IPS-NIHi7 (cell line): ENCODE data around the gene KRT85.

Source experiments
- DNase-seq: peaks from one replicate; pipeline ENCODE4 v3.0.0; 2012; ENCODE audit warnings: mixed read lengths; ENCODE audit errors: extremely low spot score

The KRT85 gene

GRCh38 chr12:52324153-52324444, 43.2 kb downstream of the KRT85 start:
- no peak for DNase-seq

DNA sequence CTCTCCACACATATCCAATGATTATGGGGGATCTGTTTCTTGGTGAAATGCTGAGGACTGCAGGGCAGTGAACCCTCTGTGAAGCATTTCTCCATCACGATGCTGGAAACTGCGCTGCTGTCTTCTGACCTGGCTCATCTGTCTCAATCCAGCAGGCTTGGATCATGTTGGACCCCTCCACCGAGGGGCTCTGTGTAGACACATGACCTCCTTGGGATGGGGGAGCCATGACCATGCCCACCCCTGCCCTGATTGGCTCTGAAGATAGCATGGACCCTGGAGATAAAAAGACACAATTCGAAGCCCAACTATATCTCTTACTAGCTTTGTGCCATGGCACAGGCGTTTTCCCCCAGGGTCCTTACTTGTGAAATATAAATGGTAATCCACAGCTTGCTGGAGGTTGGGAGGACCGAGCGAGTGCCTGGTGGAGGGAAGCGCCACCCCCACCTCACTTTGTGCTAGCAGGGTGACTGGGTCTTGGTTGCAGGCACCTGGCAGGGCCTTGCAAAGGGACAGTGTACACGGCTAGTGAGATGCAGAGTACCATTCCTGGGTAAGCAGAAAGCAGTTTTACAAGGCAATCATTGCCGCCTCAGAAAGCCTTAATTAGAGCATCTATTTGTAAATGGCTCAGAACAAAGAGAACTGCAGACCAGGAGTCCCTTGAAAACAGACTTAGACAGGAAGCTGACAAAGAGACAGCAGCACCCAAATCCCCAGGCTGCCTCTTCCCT, 43.7 kb downstream of the KRT85 start:
- no peak for DNase-seq

DNA sequence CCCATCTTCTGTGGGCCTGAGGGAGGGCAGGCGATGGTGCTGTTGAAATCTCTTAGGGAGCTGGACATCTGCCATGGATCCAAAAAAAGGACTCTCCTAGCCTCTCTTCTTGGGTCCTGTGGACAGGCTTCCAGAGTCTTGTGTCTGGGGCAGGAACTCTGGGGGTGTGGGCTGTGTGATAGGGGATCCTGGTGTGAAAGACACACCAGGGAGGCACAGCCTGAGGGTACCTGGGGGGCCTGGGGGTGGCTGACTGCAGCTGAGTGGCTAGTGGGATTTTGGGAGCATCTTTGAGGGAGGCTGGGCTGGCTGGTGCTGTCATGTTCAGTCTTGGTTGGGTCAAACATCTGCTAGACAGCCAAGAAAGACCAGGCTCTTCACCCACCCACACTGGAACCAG, 44.3 kb downstream of the KRT85 start:
- DNase-seq, result no peak

DNA sequence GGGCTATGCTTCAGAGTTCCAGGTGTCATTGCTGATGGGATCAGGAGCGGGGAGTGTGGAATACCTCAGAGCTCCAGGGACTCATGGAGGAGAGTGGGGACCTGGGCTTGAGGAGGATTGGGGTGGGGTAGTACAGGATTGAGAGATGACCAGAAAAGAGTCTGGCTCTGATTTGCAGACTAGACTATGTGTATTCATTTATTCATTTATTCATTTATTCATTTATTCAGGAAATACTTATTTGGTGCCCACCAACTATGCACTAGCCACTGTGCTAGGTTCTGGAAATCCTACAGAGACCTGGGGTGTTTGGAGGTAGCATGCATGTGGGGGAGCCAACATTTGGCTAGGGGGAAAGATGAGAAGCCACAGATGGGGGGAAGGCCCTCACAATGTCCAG, 45.2 kb downstream of the KRT85 start:
- DNase-seq, result no peak

DNA sequence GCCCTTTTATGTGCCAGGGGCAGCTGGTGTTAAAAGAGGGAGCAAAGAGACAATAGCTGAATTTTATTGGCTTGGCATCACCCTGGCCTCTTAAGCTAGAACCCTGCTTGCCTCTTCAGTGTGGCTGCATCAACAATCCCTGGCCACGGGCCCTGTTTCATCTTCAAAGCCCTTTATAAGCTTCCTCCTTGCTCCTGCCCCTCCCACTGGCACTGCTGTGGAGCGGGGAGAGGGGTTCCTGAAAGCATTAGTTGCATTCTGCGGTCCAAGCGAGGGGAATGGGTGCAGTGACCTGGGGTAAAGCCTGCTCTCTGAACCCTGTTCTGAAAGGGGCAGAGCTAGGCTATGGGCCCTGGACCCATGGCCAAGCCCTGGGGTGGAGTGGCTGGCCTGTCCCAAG, 45.9 kb downstream of the KRT85 start:
- DNase-seq, result no peak

DNA sequence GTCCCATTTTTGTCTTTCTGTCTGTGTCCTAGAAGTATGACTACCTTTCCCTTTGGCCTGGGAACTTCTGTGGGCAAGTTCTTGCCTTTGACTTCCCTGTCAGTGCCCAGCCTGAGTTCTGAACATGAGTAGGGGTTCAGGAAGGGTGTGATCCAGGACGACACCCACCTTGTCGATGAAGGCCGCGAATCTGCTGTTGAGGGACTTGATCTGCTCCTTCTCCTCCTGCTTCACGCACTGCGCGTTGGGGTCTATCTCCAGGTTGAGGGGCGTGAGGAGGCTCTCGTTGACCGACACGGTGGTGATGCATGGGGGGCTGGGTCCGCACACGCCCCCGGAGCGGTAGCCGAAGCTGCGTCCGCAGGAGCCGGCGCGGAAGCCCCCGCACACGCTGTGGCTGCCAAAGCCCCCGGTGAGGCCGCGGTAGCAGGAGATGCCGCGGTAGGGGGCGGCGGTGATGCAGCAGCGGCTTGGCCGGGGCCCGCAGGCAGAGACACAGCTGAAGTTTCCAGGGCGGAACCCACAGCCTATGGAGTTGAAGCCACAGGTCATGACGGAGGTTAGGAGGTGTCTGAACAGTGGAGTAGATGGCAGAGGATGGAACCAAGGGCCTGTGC, 46.4 kb downstream of the KRT85 start, which contains the start of gene KRT83:
Gene KRT83 (minus strand): TSS at position 615 of the 617 bp plus-strand sequence. CDS start 63 bp downstream, at position 552.
- no peak for DNase-seq

- peak; percentile 27 for DNase-seq
These were observed 48.2 kb downstream of the KRT85 start for GRCh38 chr12:52319097-52319496.

DNA sequence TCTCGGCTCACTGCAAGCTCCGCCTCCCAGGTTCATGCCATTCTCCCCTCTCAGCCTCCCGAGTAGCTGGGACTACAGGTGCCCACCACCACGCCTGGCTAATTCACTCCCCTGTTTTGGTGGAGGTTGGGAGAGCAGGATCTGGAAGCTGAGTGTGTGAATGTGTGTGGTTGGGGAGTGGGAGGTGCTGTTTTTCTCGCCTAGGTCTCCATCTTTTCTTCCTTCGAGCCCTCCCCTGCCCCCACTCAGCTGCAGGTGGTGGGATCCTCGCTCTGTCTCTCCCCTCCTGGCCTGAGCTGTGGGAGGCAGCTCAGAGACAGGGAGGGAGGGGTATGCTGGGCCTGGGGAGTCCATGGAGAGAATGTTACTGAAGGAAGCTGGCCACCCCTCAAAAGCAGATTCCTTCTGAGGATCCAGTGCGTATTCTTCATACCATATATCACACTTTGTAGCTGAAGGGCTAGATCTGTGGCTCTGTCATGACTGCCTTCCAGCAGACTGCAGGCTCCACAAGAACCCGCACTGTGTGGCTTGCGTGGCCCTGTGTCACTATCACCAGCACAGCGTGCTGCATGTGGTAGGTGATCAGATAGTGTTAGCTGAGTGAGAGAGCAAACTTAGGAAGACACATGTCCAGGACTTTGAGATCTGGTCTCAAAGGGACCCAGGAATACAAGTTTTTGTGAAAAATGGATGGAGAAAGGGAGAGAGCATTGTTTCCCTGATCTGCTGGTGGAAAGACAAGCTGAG, 48.9 kb downstream of the KRT85 start:
- DNase-seq, result no peak

DNA sequence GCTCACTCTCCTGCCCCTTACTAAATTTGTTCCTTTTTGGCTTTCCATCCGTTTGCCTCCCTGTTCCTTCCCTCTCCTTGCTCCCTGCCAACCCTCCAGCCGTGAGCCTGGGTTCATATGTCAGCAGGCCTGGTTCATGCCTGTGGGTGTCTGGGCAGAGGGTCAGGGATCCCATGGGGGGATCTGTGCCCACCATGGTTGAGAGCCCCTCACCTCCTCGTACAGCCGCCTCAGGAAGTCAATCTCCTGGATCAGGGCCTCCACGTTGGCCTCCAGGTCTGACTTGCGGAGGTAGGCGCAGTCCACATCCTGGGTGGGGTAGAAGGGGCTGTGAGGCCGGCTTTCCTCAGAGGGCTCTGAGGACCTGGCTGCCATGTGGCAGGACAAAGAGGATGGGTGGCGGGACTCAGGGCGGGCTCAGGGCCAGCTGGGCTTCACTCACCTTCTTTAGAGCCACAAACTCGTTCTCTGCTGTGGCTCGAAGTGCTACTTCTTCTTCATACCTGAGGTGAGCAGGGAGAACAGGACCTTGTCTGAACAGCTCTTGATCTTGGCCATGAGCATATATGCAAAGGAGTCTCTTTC, 49.7 kb downstream of the KRT85 start:
- no peak for DNase-seq

DNA sequence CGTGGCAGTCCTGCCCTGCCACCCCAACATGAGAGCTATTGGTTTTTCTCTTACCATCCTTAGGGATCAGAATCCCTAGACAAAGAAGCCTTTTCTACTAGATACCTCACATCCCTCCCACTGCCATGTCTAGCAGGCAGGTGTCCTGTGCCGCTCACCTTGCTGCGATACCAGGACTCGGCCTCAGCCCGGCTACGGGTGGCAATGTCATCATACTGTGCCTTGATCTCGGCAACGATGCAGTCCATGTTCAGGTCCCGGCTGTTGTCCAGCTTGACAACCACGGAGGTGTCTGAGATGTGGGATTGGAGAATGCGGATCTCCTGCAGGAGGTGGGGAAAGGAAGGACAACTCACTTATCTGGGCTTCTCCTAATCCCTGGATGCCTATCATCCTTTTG, 50.6 kb downstream of the KRT85 start:
- DNase-seq, result no peak

DNA sequence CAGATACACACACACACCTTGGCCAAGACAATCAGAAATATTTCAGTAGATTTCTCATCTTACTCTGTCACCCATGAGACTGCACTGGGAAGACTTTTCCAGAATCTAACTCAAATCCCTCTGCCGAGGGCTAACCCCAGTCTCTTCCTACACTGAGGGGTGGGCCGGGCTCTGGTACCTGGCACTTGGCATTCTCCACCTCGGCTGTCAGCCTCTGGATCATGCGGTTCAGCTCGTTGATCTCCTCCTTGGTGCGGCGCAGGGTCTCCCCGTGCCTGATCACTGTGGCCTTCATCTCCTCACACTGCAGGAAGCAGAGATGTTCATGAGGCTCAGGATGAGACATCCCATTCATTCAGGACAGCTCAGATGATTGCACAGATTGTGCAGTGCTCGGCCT, 51.0 kb downstream of the KRT85 start:
- DNase-seq, result no peak

GRCh38 chr12:52315721-52316120, 51.6 kb downstream of the KRT85 start:
- peak; percentile 67 for DNase-seq

DNA sequence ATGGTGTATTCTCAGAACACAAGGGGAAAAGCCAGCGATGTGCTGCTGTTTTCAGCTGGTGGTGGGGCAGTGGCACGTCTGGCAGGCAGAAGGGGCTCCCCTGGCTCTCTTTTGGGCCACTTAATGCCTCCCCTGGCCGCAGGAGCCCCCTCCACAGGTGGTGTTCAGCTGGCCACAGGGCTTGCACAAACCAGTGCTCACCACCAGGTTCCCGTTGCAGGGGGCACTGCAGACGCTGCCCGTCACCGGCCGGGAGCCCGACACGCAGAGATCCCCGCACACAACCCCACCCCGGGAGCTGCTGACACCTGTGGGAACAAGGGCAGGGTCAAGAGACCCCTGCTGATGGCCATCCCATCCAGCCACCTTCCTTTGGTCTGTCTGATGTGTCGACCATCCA, 52.8 kb downstream of the KRT85 start:
- no peak for DNase-seq

GRCh38 chr12:52313926-52314325, 53.4 kb downstream of the KRT85 start:
- no peak for DNase-seq

GRCh38 chr12:52313461-52313860, 53.8 kb downstream of the KRT85 start:
- no peak for DNase-seq

DNA sequence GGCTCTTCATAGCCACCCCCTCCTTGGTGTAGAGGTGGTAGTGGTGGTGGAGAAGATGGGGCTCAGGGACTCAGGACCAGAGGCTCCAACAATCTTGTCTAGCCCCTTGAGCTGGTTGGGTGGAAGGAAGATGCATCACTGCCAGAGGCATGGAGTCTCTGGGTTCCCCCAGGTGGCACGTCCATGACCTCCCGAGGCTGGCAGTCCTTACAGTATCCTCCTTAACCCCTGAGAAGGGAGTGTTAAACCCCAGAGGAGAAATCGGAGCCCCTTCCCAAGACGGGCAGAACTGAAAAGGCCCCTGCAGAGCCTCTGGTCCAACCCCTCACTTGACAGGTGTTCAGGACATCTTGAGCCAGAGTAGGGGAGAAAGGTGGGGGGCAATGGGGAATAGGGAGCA, 55.2 kb downstream of the KRT85 start:
- DNase-seq, result no peak

GRCh38 chr12:52311285-52311648, 56.0 kb downstream of the KRT85 start:
- no peak for DNase-seq

GRCh38 chr12:52310622-52311284, 56.5 kb downstream of the KRT85 start:
- no peak for DNase-seq
